Left ventricle myocardium inferior (tissue), 1 donor: Measurements from ENCODE around the gene MAGI1. TPM values are rescaled to one million over a fixed set of nuclear protein-coding genes. Genes with fewer than 3 reads are reported as not detected.

Source experiments
- DNase-seq: peaks from one replicate; pipeline ENCODE4 v3.0.0-alpha.2; 2020
- H3K27ac ChIP-seq: fragments of 200-600 bp; replicated peaks from 2 replicates; pipeline ENCODE4 v1.8.0; 2021
- H3K27me3 ChIP-seq: fragments of 200-600 bp; 2 replicates; pipeline ENCODE4 v1.8.0; 2021; ENCODE audit warnings: low read depth
- H3K36me3 ChIP-seq: fragments of 200-600 bp; 2 replicates; pipeline ENCODE4 v1.8.0; 2021
- H3K4me1 ChIP-seq: fragments of 200-600 bp; 2 replicates; pipeline ENCODE4 v1.8.0; 2021
- H3K4me3 ChIP-seq: fragments of 200-600 bp; 2 replicates; pipeline ENCODE4 v1.8.0; 2021; ENCODE audit warnings: mild to moderate bottlenecking, moderate library complexity
- H3K9me3 ChIP-seq: fragments of 200-600 bp; replicated peaks from 2 replicates; pipeline ENCODE4 v1.8.0; 2021
- intact Hi-C: fragments of 100-400 bp; cut with micrococcal nuclease; formaldehyde crosslinking; loops from one replicate; pipeline ENCODE4 v1.11.0; 2022
- total RNA-seq: library from RNA; stranded (reverse); fragmentation: NEBNext Ultra II Directional; extraction: Animal tissue kit (Norgen Biotek cat#: 25700); gene quantifications from one replicate; pipeline ENCODE4 v1.2.1, GENCODE V29; 2021
- TF ChIP-seq, protein P1 (sequence below): fragments of 200-600 bp; IDR thresholded peaks from 2 replicates; pipeline ENCODE4 v1.8.0; 2021; ENCODE audit warnings: antibody characterized with exemption, mild to moderate bottlenecking, borderline replicate concordance
- donor health status: DM: no; HTN: yes; CAD: no; lungs with severe emphysema.

The MAGI1 gene
- total RNA-seq, 1 donor from 2014 or later: 36.6 TPM

DNA sequence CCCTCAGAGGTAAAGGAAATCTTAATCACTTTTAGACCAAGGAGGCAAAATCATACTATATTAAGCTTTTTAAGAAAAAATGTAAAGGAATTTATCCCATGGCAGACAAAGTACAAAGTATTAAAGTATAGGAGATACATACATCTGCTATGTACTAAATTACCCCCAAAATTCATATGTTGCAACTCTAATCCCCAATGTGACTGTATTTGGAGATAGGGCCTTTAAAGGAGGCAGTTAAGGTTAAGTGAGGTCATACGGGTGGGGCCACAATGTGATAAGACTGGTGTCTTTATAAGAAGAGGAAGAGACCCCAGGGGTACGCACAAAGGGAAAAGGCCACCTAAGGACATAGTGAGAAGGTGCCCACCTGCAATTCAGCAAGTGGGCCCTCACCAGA is 693.9 kb downstream of the MAGI1 start:
- no peak for DNase-seq
- H3K27ac ChIP-seq: no peak overlapping the region
- no peaks in the 10 kb centered on the region for H3K36me3 ChIP-seq
- H3K27me3 ChIP-seq: no peaks in the 10 kb centered on the region
- peaks cover 8% of the 10 kb centered on the region for H3K4me1 ChIP-seq
- no peak overlapping the region for H3K4me3 ChIP-seq
- intact Hi-C loops: no loop called here
- H3K9me3 ChIP-seq: no peaks in the 10 kb centered on the region
- TF ChIP-seq, protein P1, sequence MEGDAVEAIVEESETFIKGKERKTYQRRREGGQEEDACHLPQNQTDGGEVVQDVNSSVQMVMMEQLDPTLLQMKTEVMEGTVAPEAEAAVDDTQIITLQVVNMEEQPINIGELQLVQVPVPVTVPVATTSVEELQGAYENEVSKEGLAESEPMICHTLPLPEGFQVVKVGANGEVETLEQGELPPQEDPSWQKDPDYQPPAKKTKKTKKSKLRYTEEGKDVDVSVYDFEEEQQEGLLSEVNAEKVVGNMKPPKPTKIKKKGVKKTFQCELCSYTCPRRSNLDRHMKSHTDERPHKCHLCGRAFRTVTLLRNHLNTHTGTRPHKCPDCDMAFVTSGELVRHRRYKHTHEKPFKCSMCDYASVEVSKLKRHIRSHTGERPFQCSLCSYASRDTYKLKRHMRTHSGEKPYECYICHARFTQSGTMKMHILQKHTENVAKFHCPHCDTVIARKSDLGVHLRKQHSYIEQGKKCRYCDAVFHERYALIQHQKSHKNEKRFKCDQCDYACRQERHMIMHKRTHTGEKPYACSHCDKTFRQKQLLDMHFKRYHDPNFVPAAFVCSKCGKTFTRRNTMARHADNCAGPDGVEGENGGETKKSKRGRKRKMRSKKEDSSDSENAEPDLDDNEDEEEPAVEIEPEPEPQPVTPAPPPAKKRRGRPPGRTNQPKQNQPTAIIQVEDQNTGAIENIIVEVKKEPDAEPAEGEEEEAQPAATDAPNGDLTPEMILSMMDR: no peak

DNA sequence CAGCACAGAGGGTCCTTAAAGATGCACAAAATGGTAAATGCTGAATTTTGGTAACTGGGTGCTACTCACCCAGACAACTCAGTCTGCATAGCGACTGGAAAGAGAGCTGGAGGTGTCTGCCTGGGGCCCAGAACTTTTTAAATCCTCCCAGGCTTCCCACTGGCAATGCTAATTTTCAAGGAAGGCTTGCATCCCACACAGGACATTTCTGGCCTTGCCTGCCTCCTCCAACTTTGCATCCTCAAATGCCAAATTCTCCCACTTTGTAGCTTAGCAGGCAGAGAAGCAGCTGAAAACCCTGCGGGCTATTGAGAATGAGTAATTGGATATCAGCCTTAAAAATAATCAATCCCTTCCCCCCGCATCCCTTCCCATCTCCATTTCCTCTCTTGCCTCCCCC is 694.3 kb downstream of the MAGI1 start:
- no peaks in the 10 kb centered on the region for H3K36me3 ChIP-seq
- no peak for DNase-seq
- no peak overlapping the region for H3K4me3 ChIP-seq
- peaks cover 12% of the 10 kb centered on the region for H3K4me1 ChIP-seq
- no peaks in the 10 kb centered on the region for H3K27me3 ChIP-seq
- TF ChIP-seq, protein P1: no peak
- H3K27ac ChIP-seq: no peak overlapping the region
- intact Hi-C loops: no loop called here
- H3K9me3 ChIP-seq: no peaks in the 10 kb centered on the region

DNA sequence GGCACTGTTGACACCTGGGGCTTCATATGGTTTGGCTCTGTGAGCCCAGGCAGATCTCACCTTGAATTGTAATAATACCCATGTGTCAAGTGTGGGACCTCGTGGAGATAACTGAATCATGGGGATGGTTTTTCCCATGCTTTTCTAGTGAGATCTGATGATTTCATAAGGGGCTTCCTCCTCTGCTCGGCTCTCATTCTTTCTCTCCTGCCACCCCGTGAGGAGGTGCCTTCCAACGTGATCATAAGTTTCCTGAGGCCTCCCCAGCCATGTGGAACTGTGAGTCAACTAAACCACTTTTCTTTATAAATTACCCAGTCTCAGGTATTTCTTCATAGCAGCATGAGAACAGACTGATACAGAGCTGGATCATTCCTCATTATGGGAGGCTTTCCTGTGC is 695.0 kb downstream of the MAGI1 start:
- no peaks in the 10 kb centered on the region for H3K27me3 ChIP-seq
- intact Hi-C loops: no loop called here
- H3K36me3 ChIP-seq: no peaks in the 10 kb centered on the region
- TF ChIP-seq, protein P1: no peak
- H3K4me3 ChIP-seq: no peak overlapping the region
- H3K9me3 ChIP-seq: no peaks in the 10 kb centered on the region
- H3K4me1 ChIP-seq: peaks cover 13% of the 10 kb centered on the region
- DNase-seq: no peak
- no peak overlapping the region for H3K27ac ChIP-seq

DNA sequence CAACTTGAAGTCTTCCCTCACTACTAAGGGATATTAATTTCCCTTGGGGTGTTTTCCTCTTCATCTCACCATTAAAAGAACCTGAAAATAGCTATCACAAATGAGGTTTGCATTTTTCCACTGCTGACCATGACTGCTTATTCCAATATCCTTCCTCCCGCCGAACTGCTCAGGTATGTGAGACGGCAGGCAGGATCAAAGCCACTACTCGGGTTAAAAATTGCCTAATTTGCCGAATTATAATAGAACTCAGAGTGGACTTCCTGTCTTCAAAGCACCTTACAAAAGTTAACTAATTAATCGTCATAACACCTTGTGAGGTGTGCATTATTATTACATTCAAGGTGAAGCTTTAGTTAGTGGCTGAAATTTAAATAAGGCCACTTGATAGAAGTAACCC is 695.7 kb downstream of the MAGI1 start:
- H3K36me3 ChIP-seq: no peaks in the 10 kb centered on the region
- H3K4me1 ChIP-seq: peaks cover 13% of the 10 kb centered on the region
- no peak for DNase-seq
- H3K27ac ChIP-seq: no peak overlapping the region
- H3K9me3 ChIP-seq: no peaks in the 10 kb centered on the region
- no peaks in the 10 kb centered on the region for H3K27me3 ChIP-seq
- no peak overlapping the region for H3K4me3 ChIP-seq
- intact Hi-C loops: no loop called here
- TF ChIP-seq, protein P1: no peak

DNA sequence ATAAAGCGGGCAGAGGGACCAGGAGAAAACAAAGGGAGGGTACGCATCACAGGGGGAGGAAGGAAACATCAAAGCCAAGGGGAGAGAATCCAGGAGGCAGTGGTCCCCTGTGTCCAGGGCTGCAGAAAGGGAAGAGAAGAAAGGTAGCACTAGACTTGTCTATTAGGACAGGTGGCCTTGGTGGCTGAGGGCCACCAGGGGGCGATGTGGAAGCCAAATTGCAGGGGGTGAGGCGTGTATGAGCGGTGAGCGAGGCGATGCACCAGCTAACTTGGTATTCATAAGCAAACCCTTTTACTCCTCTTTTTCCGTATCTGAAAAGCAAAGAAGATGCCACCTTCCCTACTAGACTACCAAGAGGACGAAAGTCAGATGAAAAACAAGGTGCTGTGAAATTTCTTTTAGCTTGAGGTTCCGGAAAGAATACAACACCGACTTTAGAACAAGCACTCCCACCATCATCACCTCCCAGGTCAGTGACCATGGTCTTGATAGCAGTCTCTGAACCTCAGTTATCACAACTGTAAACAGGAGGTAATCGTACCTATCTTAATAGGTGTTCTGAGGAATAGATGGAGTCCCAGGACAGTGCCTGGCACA is 696.5 kb downstream of the MAGI1 start:
- TF ChIP-seq, protein P1: peak; percentile 72
- Histone ChIP-seq H3K4me1 (peaks cover 13% of the 10 kb centered on the region), H3K36me3 (no peaks in the 10 kb centered on the region), H3K4me3 (no peak overlapping the region), H3K27me3 (no peaks in the 10 kb centered on the region), H3K9me3 (no peaks in the 10 kb centered on the region), H3K27ac (no peak overlapping the region)
- intact Hi-C loops: no loop called here
- DNase-seq: peak; percentile 29
